GM20431 (cell line): ENCODE measurements around the gene CENPP.
"Not testable (repeated sequence)": the region's sequence is repeated elsewhere in the genome, so short reads cannot be mapped to it uniquely, and the experiment has no call there.

ENCODE experiments used
- in situ Hi-C: fragments of 300-500 bp; cut with MseI, MboI; formaldehyde crosslinking; loops from one replicate; pipeline ENCODE4 v1.15.0; 2020; ENCODE audit warnings: low sequenced_read_pairs; ENCODE audit not compliant: unreplicated experiment

CENPP gene

DNA sequence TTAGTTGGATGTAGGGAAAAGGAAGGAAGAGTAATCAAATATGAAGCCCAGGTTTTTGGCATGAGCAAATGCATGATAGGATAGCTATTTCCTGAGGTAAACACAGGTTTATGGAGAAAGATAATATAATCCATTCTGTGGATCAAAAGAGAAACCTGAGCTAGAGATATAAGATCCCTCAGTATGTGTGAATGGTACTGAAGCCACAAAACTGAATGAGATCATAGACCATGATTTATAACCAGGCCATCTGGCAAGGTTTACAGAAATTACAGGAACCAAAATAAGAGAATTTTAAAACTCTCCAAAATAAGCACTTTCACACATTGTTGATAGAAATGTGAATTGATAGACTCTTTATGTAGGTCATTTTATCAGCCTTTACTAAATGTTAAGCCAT is 238.8 kb downstream of the CENPP start:
- in situ Hi-C loops = no loop called here

GRCh38 chr9:92564982-92565381 is 239.2 kb downstream of the CENPP start:
- in situ Hi-C loops = no loop called here

DNA sequence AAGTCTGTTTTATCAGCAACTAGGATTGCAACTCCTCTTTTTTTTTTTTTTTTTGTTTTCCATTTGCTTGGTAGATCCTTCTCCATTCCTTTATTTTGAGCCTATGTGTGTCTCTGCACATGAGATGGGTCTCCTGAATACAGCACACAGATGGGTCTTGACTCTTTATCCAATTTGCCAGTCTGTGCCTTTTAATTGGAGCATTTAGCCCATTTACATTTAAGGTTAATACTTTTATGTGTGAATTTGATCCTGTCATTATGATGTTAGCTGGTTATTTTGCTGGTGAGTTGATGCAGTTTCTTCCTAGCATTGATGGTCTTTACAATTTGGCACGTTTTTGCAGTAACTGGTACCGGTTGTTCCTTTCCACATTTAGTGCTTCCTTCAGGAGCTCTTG is 246.1 kb downstream of the CENPP start:
- in situ Hi-C loops = not testable (repeated sequence)

DNA sequence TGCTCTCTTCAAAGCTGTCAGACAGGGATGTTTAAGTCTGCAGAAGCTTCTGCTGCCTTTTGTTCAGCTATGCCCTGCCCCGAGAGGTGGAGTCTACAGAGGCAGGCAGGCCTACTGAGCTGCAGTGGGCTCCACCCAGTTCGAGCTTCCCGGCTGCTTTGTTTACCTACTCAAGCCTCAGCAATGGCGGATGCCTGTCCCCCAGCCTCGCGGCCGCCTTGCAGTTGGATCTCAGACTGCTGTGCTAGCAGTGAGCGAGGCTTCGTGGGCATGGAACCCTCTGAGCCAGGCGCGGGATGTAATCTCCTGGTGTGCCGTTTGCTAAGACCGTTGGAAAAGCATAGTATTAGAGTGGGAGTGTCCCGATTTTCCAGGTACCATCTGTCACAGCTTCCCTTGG is 247.9 kb downstream of the CENPP start:
- in situ Hi-C loops = not testable (repeated sequence)

- in situ Hi-C loops = no loop called here
Observed at GRCh38 chr9:92576175-92576574, 250.4 kb downstream of the CENPP start.

DNA sequence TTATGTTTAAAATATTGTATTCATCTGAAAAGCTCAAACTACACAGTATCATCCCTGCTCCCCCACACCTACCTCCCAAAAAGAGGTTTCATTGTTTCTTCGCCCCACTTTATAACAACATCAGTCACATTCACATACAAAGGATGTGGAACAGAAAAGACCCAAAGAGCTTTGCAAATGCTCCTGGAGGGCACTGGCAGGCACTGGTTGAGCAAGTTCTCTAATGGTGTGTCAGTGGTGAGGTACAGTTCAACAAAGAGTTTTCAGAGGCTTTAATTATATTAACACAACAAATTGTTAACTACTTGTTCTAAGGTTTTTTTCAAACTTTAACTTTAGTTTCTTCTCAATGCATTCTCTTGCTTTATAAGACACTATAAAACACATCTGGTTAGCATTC is 264.2 kb downstream of the CENPP start:
- in situ Hi-C loops = no loop called here

- in situ Hi-C loops = no loop called here
Observed at GRCh38 chr9:92590377-92590776, 264.6 kb downstream of the CENPP start.

DNA sequence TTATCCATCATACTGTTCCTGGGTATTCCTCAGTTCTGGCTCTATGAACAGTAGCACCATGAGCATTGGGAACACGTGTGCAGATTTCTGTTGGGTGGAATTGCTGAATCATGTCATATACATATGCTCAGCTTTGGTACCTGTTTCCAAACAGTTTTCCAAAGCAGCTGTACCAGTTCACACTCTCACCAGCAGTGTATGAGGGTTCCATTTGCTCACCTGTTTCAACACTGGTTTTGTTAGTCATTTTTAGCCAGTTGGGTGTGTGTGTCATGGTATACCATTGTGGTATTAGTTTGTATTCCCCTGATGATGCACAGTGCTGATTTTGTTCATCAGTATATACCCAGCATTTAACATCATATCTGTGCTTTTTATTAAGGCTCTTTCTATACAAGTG is 266.8 kb downstream of the CENPP start:
- in situ Hi-C loops = no loop called here

DNA sequence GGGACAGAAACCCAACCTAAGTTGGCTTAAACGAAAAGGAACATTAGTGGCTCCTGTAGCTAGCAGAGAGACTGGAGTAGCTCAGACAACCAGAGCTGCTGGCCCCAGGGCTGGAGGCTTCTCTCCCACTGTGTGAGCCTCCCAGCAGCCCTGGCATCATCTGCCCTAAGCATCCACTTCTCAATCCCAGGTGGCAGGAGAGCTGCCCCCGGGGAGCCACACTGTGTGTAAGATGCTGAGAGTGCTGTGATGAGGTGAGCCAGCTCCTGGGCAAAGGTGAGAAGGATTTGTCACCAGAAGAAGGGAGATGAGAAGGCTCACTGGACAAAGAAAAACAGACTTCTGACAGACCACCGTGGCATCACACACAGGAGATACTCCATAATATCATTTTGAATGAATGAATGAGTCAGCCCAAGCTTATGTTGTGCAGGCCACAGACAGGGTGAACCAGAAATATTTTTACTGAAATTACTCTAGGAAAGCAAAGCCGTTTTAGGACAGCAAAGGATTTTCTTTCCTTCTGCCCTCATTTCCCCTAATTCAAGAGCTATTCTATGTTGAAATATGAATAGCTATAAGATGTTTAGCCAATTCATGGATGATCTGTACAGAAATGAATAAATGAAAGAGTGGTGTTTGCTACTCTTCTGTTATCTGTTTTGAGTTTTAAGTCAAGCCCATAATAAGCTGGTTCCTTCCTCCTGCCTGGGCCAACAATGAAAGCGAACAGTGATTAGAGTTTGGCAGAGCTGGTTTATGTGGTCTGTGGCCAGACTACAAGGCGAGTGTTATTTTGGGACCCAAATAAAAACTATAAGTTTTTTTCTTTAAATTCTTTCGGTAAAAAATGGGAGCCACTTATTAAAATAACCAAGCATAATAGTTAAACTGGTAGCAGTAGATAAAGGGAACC is 267.5 kb downstream of the CENPP start:
- in situ Hi-C loops = no loop called here

DNA sequence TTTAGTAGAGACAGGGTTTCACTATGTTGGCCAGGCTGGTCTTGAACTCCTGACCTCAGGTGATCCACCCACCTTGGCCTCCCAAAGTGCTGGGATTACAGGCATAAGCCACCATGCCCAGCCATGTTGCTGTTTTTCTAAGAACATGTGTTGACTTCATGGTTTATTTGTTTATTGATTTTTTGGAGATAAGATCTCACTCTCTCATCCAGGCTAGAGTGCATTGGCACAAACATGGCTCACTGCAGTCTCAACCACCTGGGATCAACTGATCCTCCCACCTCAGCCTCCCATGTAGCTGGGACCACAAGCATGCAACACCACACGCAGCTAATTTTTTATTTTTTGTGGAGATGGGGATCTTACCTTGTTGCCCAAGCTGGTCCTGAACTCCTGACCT is 269.3 kb downstream of the CENPP start:
- in situ Hi-C loops = not testable (repeated sequence)

DNA sequence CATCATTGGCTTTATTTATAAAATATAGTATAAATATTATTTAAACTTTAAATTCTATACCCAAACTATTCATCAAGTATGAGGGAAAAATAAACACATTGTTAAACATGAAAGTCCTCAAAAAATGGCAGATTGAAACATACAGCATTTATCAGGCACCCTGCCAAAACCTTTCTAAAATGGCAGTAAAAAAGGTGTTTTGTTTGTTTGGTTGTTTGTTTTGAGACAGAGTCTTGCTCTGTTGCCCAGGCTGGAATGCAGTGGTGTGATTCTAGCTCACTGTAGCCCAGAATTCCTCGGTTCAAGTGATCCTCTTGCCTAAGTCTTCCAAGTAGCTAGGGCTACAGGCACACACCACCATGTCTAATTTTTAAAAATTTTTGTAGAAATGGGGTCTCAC is 270.2 kb downstream of the CENPP start:
- in situ Hi-C loops = no loop called here

GRCh38 chr9:92598382-92598781 is 272.6 kb downstream of the CENPP start:
- in situ Hi-C loops = no loop called here

- in situ Hi-C loops = no loop called here
Observed at GRCh38 chr9:92599938-92600461, 274.2 kb downstream of the CENPP start.

DNA sequence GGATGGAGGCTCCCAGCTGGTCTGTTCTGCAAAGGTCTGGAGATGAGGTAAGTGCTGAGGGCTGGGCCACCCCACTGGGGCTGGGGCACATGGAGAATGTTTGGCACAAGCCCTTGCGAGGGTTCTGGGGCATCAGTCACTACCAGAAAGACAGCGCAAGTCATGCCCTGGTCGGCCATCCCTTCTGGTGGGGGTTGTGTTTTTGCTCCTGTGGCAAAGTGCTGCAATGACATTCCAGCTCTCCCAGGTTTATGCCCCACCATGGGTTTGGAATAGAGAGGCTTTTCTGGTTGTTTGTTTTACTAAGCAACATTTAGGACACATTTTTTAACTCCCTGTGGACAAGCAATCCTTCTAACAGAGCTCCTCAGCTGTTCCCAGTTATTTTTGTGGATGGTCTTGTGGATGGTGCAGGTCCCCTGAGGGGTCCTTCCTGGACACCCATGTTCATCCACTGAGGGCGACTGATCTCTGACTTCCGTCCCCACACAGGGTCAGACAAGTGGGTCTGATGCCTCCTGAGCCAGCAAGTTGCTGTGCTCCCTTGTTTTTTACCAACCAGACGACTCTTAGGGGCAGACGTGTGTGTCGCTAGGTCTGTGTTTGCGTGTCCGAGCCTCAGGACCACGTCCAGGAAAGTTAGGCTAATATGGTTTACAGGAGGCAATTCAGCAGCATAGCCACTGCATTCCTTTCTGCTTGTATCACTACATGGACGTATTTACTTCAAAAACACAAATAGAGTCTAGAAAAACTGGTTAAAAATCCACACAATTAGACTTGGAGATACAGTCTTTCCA is 274.9 kb downstream of the CENPP start:
- in situ Hi-C loops = no loop called here

- in situ Hi-C loops = no loop called here
Observed at GRCh38 chr9:92601451-92601850, 275.7 kb downstream of the CENPP start.

DNA sequence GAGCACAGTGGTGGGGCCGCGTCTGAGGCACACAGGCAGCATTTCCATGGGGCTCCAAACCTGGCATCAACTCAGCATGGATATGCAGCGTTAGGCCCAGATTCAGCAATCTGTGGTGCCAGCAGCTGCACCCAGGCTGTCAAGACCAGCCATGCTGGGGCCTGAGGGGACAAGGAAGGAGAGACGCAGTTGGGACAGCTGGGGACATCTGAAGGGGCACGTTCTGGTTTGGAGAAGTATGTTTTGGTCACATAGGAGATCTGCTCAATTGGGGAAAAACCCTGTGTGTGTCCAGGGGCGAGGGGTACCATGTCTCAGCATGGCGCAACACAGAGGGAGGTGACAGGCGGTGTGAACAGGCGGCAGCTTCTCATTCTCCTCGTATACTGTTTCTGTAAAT is 276.7 kb downstream of the CENPP start:
- in situ Hi-C loops = no loop called here

- in situ Hi-C loops = no loop called here
Observed at GRCh38 chr9:92603100-92603499, 277.3 kb downstream of the CENPP start.

- in situ Hi-C loops = no loop called here
Observed at GRCh38 chr9:92603990-92604389, 278.2 kb downstream of the CENPP start.

- in situ Hi-C loops = no loop called here
Observed at GRCh38 chr9:92605224-92605623, 279.5 kb downstream of the CENPP start.

DNA sequence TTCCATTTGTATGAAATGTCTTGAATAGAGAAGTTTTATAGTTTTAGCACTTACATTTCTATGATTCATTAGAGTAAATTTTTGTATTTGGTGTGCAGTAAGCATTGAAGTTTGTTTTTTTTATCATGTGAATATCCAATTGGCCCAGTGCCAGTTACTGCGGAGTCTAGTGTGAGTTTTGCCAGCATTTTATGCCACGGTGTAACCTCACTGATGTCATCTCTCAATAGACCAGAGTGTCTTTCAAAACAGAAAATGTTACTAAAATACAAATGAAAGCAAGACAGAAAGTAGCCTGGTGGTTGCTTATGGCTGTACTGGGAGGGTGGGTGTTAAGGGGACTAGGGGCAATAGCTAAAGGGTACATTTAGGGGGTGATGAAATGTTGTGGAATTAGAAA is 281.3 kb downstream of the CENPP start:
- in situ Hi-C loops = no loop called here

DNA sequence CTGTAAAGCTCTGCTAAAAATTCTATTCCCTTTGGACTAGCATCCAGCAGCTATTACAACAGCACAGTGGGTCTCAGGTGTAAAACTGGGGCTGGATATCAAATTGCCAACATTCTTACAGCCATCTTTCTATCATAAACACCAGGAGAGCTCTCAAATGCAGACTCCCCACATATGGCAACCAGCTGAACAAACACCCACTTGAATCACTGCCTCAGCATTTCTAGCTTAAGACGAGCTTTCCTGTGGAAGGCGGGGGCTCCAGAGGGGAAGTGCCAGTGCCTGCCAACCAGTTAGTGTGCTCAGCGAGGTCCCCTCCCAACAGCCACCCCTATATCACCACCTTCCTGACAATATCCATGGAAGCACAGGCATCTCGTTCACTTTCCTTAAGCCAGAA is 282.0 kb downstream of the CENPP start:
- in situ Hi-C loops = no loop called here
